Lung (tissue), 12 donors: Measurements from ENCODE around the gene C1orf198. TPM values are rescaled to one million over a fixed set of nuclear protein-coding genes. Genes with fewer than 3 reads are reported as not detected.
A peak's percentile ranks its signal among the peaks of the same experiment; 100 is the strongest.

Source experiments
- ATAC-seq: fragments of 200-7000 bp; cut with Tn5 transposase; one replicate; pipeline ENCODE4 v1.9.1; 2020; ENCODE audit warnings: moderate number of reproducible peaks; ENCODE audit not compliant: insufficient read depth, low FRiP score
- DNase-seq, 3 donors: peaks; one replicate each; pipeline ENCODE4 v3.0.0-alpha.2; 2013 to 2017
- H3K27ac ChIP-seq, 2 donors: one replicate each; pipeline ENCODE4 v1.5.1; 2013; ENCODE audit warnings: mild to moderate bottlenecking in 2 of 2, moderate library complexity in 2 of 2, control low read depth in 1 of 2, inconsistent platforms in 1 of 2, low read depth in 1 of 2, low read length in 1 of 2
- H3K27me3 ChIP-seq, 3 donors: one replicate each; pipeline ENCODE4 v1.5.1; 2013; ENCODE audit warnings: low read length in 2 of 3; ENCODE audit not compliant: control insufficient read depth in 3 of 3, insufficient read depth in 3 of 3
- H3K36me3 ChIP-seq, 4 donors: one replicate each; pipeline ENCODE4 v1.5.1; 2013; ENCODE audit warnings: low read length in 4 of 4, mild to moderate bottlenecking in 1 of 4, moderate library complexity in 1 of 4; ENCODE audit not compliant: control insufficient read depth in 4 of 4, insufficient read depth in 4 of 4
- H3K4me1 ChIP-seq, 5 donors: one replicate each; pipeline ENCODE4 v1.5.1; 2013; ENCODE audit warnings: low read length in 5 of 5, mild to moderate bottlenecking in 2 of 5, moderate library complexity in 1 of 5; ENCODE audit not compliant: control insufficient read depth in 5 of 5, insufficient read depth in 5 of 5
- H3K4me3 ChIP-seq: one replicate; pipeline ENCODE4 v1.5.1; 2013; ENCODE audit warnings: mild to moderate bottlenecking, control low read depth, moderate library complexity
- H3K9ac ChIP-seq, 2 donors: one replicate each; pipeline ENCODE4 v1.5.1; 2013; ENCODE audit warnings: low read length in 2 of 2, control low read depth in 1 of 2; ENCODE audit not compliant: insufficient read depth in 1 of 2
- H3K9me3 ChIP-seq, 4 donors: one replicate each; pipeline ENCODE4 v1.5.1; 2013; ENCODE audit warnings: low read length in 3 of 4, mild to moderate bottlenecking in 1 of 4, moderate library complexity in 1 of 4; ENCODE audit not compliant: control insufficient read depth in 4 of 4, insufficient read depth in 3 of 4
- WGBS, 2 donors: extraction: QIAGEN DNeasy Blood & Tissue Kit; methylation state at CpG; one replicate each; pipeline ENCODE4 v1.1.7; 2013; 5-methylcytosine and 5-hydroxymethylcytosine counted together
- polyA plus RNA-seq, 2 donors: library from polyadenylated mRNA; stranded (reverse); fragments of 200-250 nt; gene quantifications; one replicate each; pipeline ENCODE4 v1.2.1, GENCODE V29; 2013
- total RNA-seq, 2 donors: library from RNA; depleted of rRNA in 1 of 2; stranded (reverse); fragments of >200 nt in 1 of 2; gene quantifications; one replicate each; pipeline ENCODE4 v1.2.1, GENCODE V29; 2014 to 2021
- TF ChIP-seq, protein P1 (sequence below): IDR thresholded peaks from 2 replicates; pipeline ENCODE4 v1.5.1; 2012; ENCODE audit warnings: mild to moderate bottlenecking; ENCODE audit errors: control extremely low read depth, extremely low read depth
- donor health status: control.
- donor health status: control.
- donor health status: Bipolar disorder and iron deficiency.
- donor health status: healthy.
- donor health status: DM: yes; HTN: yes; CAD: no.

C1orf198 gene
- total and polyA plus RNA-seq, 4 donors, result 25.8 to 109 (median 49.7) TPM

DNA sequence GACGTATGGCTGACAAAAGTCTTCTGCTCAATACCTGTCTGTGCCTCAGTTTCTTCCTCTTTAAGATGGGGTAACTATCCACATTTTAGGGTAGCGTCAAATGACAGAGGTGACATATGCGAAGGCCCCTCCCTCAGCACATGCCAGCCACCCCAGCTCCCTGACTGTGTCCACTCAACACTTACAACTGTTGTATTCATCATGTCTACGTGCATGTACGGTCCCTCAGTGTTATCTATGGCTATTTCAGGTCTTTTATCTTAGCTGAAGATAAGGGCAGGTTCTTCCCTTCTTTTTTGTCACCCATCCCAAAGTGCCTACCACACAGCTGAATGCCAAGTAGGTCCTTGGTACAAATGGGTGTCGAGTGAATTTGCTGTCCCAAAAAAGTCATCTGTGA is 8.3 kb upstream of the C1orf198 start:
- H3K4me1 ChIP-seq, result no peaks in the 10 kb centered on the region
- H3K9ac ChIP-seq, result no peak overlapping the region
- ATAC-seq (no peak), DNase-seq (no peak)
- peaks cover 0 to 4% (median 0%) of the 10 kb centered on the region in 3 donors for H3K27me3 ChIP-seq
- WGBS, 2 donors, result 89 to 91% methylated on average over 6 of the region's 6 CpGs
- no peaks in the 10 kb centered on the region for H3K36me3 ChIP-seq
- no peak overlapping the region for H3K27ac ChIP-seq
- no peaks in the 10 kb centered on the region for H3K9me3 ChIP-seq
- H3K4me3 ChIP-seq, result no peak overlapping the region
- TF ChIP-seq, protein P1, sequence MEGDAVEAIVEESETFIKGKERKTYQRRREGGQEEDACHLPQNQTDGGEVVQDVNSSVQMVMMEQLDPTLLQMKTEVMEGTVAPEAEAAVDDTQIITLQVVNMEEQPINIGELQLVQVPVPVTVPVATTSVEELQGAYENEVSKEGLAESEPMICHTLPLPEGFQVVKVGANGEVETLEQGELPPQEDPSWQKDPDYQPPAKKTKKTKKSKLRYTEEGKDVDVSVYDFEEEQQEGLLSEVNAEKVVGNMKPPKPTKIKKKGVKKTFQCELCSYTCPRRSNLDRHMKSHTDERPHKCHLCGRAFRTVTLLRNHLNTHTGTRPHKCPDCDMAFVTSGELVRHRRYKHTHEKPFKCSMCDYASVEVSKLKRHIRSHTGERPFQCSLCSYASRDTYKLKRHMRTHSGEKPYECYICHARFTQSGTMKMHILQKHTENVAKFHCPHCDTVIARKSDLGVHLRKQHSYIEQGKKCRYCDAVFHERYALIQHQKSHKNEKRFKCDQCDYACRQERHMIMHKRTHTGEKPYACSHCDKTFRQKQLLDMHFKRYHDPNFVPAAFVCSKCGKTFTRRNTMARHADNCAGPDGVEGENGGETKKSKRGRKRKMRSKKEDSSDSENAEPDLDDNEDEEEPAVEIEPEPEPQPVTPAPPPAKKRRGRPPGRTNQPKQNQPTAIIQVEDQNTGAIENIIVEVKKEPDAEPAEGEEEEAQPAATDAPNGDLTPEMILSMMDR, result no peak

DNA sequence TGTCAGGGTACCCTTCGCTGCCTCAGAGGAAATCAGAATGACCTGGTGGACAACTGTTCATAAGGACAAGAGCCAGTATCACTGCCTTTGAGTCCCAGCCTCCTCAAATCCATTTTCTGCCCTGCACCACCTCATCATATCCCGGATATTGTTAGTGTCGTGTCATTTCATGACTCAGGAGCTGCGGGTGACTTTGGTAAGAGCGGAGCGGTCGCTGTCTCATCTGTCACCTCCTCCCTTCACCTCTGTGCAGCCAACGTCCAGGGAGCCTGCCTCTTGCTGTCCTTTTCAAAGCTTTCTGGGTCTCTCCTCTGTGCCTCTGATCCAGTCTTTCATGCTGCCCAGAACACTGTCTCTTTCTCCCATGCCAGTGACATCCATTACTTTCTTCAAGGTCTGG is 7.0 kb upstream of the C1orf198 start:
- no peak overlapping the region for H3K27ac ChIP-seq
- ATAC-seq (no peak), DNase-seq (no peak)
- TF ChIP-seq, protein P1, result no peak
- H3K4me3 ChIP-seq, result no peak overlapping the region
- WGBS, 2 donors, result 91 to 94% methylated on average over 8 of the region's 8 CpGs
- no peaks in the 10 kb centered on the region for H3K36me3 ChIP-seq
- no peak overlapping the region for H3K9ac ChIP-seq
- H3K9me3 ChIP-seq, result no peaks in the 10 kb centered on the region
- H3K4me1 ChIP-seq, result no peaks in the 10 kb centered on the region
- no peaks in the 10 kb centered on the region for H3K27me3 ChIP-seq

DNA sequence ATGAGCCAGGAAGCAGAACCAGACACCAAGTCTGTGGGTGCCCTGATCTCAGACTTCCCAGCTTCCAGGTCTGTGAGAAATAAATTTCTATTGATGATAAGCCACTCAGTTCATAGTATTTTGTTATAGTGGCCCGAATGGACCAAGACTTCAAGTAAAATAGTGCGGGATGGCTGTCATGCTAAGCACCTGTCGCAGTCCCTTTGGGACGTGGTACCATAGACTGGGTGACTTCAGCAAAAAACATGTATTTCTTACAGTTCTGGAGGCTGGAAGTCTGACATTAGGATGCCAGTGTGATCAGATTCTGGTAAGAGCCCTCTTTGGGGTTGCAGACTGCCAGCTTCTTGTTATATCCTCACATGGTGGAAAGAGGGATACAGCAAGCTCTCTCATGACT is 2.6 kb upstream of the C1orf198 start:
- H3K4me3 ChIP-seq, result no peak overlapping the region
- DNase-seq (no peak), ATAC-seq (no peak)
- H3K27ac ChIP-seq, result no peak overlapping the region
- WGBS, 2 donors, result 96% methylated on average over 4 of the region's 4 CpGs
- no peak overlapping the region for H3K9ac ChIP-seq
- H3K9me3 ChIP-seq, result peaks cover 0 to 1% (median 0%) of the 10 kb centered on the region in 4 donors
- no peaks in the 10 kb centered on the region for H3K36me3 ChIP-seq
- no peaks in the 10 kb centered on the region for H3K27me3 ChIP-seq
- TF ChIP-seq, protein P1, result no peak
- H3K4me1 ChIP-seq, result peaks cover 3 to 33% (median 8%) of the 10 kb centered on the region in 5 donors

DNA sequence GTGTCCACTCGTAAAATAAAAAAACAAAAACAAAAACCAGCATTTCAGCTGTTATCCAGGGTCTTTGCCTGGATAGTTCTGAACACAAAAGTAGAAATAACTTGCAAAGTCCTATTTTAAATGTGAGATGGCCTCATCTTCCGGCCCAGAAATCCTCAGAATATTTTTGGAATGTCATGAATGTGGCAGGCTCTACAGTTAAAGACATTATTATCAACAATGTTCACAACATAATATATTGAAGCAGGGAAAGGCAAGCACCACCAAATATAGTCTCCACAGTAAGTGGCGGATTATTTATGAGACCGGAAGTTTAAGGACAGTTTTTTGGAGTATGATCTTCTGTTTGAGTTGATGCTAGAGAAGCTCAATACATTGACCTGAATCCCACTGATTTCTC is 1.2 kb upstream of the C1orf198 start:
- H3K36me3 ChIP-seq, result no peaks in the 10 kb centered on the region
- H3K9me3 ChIP-seq, result peaks cover 0 to 2% (median 0%) of the 10 kb centered on the region in 4 donors
- peak overlapping the region in 1 of 2 donors; percentile 34 for H3K9ac ChIP-seq
- TF ChIP-seq, protein P1, result no peak
- peaks cover 3 to 45% (median 13%) of the 10 kb centered on the region in 5 donors for H3K4me1 ChIP-seq
- 64 to 75% methylated on average over 4 of the region's 4 CpGs for WGBS, 2 donors
- H3K27ac ChIP-seq, result peak overlapping the region; percentile 82 to 84
- no peak for ATAC-seq
- no peaks in the 10 kb centered on the region for H3K27me3 ChIP-seq
- DNase-seq, result peak in 2 of 3 donors; percentile 63 to 65
- H3K4me3 ChIP-seq, result no peak overlapping the region
